ENCODE results near the gene PRDM1.

The PRDM1 gene

DNA sequence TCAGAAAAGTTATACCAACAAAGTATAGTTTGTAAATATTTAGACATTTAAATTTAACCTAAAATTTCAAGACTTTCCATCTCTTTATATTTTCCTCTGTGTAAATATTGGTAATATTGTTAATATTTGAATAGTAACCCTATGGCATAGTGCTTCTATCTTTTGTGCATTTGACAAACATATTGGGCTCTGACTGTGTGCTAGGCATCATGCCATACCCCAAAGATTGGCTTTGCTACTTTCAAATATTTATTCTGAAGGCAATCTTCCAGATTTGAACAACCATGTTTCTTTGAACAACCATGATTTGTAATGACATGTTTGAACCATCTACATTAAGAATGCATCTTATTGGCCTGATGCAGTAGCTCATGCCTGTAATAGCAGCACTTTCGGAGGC is 15.5 kb upstream of the PRDM1 start:
- no peak for DNase-seq (ENCODE audit: low read depth, low spot score)

DNA sequence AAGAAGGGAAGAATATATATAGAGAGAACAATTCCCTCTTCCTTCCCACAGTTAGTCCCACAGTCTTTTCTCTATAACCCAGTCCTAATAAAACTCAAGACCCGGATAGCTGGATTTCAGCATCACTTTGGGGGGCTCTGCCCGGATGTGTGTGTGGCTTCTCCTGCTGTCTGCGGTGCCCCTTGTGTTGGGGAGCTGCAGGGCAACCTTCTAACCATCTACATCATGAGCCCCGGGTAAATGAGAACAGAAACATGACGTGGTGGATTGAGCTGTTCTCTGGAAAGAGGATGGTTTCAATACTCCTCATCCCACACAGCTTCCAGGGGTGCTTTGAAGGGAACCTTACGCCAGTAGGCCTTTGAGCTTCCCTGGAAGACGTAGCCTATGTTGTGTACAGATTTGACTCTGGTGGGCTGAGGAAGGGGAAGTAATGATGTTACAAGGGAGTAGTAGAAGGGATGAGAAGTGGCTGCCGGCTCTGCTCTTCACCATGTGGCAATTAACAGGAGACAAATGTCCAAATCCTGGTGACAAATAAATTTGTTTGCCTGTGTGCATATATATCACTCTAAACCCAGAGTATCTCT is 13.5 kb upstream of the PRDM1 start:
- no peak for DNase-seq (ENCODE audit: low read depth, low spot score)

DNA sequence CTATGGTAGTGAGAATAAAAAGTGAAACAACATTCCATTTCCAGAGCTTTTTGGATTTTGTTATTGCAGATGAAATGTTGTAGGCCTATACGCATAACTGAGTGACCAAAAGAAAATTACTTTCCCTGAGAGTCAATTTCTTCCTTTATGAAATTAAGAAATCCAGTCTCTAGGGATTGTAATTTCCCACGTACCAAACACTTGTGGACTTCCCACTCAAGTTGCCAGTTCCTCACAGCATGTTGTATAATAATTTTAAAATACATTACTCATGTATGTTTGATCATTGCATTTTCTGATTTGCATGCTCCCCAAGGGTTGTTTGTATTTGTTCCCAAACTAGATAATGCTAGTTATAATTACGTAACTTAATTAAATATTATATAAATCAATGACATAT is 12.0 kb upstream of the PRDM1 start:
- no peak for DNase-seq (ENCODE audit: low read depth, low spot score)

GRCh38 chr6:106076139-106076538 is 10.0 kb upstream of the PRDM1 start:
- no peak for DNase-seq (ENCODE audit: low read depth, low spot score)

- no peak for DNase-seq (ENCODE audit: low read depth, low spot score)
These were observed 9.0 kb upstream of the PRDM1 start for GRCh38 chr6:106077170-106077569.

DNA sequence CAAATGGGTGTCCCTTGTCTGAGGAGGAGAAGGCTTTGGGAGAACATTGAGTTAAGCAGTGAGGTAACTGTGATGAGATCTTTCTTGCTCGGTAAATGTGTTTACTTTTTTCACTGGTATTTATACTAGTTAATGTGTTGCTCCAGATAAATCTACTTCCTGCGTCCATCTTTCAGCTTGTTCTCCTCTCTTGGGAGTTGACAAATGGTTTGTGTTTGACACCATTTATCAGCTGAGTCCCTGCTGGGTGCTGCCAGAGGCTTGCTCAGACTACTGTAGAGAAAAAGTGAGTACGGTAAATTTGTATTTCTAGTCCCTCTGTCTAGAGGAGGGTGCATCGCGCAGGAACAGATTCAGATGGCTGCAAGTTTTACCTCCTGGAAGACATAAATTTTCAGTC is 8.3 kb upstream of the PRDM1 start:
- no peak for DNase-seq (ENCODE audit: low read depth, low spot score)

GRCh38 chr6:106079961-106080762 is 6.0 kb upstream of the PRDM1 start:
- no peak for DNase-seq (ENCODE audit: low read depth, low spot score)

- no peak for DNase-seq (ENCODE audit: low read depth, low spot score)
These were observed 5.4 kb upstream of the PRDM1 start for GRCh38 chr6:106080763-106081095.

DNA sequence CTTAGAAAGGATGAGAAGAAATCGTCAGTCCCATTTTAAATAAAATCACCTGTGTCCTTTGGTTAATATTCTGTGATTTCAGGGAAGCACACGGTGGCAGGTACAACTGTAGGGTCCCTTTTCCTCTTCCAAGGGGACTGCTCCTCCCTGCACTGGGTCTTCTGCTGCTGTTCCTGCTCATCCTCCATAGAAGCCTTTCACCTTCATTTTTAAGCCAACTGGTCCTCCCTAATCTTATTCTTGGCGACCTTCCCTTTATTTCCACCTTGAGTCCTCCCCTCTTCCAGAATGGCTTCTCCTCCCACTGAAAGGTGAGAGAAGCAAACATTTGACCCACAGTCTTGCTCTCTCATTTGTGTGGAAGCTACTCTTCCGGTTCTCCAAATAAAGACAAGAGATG is 4.4 kb upstream of the PRDM1 start:
- no peak for DNase-seq (ENCODE audit: low read depth, low spot score)

GRCh38 chr6:106082735-106083398 is 3.3 kb upstream of the PRDM1 start:
- no peak for DNase-seq (ENCODE audit: low read depth, low spot score)

- DNase-seq (ENCODE audit: low read depth, low spot score), result no peak
These were observed 2.5 kb upstream of the PRDM1 start for GRCh38 chr6:106083618-106084017.

DNA sequence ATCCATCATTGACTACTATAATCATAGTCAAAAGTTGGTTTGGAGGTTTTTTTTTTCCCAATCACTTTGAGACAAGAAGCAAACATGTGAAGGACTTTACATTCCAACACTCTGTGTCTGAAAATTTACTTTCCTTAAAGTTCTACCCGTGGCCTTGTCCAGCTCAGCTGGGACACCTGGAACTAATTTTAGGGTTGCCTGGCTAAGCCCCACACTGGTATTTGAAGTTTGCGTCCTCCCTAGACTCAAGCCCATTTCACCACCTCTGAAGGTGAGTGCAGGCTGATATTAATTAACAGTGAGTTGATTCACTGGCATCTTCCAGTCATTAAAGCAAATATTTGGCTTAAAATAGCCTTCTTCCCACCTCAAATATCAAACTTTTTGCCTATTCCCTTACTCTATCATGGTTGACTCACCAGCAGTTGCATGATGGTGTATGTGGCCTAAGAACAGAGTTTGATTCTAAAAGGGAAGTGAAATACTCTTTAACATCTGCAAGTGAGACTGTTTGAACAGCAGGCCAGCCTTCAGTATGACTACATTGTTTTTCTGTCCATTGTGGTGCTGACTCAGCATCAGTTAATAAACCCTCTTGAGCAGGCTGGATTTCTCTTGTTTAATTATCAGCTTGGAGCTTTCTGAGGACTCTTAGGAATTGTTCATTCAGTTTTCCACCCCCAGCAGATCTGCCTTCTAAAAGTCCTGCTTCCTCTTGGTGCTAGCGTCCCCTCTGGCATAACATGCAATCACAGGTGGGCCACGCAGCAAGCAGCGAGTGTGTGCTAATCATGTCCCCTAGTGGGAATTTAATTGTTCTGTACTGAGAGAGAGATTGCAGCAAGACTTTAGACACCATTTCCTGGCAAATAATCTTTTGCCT is 1.8 kb upstream of the PRDM1 start:
- no peak for DNase-seq (ENCODE audit: low read depth, low spot score)

DNA sequence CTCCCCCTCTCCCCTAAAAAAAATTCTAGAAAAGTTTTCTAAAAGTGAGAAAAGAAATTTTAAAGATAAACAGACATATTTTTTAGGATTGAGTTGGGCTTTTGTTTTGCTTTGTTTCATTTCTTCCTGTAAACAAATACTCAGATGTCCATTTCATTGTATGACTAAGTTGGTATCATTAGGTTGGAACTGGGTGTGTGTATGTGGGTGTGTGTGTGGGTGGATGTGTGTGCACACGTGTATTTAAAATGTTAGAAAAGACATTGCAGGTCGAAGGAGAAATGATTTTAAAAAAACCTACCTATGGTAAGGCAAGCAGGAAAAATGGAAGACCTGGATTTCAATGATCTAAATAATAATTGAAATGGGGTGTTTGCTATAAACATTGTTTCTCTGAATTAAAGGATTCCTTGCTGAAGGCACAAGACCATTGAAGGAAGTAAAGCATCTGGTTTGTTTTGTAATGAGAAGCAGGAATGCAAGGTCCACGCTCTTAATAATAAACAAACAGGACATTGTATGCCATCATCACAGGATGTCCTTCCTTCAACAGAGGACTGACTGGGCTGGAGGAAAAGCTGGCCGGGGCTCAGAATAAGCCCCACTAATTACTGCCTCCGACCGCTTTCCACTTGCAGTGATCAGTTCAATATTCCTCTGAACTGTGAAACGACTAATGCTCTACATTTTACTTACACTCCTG is 996 bp upstream of the PRDM1 start:
- no peak for DNase-seq (ENCODE audit: low read depth, low spot score)

GRCh38 chr6:106085692-106085983 is 498 bp upstream of the PRDM1 start:
- no peak for DNase-seq (ENCODE audit: low read depth, low spot score)

DNA sequence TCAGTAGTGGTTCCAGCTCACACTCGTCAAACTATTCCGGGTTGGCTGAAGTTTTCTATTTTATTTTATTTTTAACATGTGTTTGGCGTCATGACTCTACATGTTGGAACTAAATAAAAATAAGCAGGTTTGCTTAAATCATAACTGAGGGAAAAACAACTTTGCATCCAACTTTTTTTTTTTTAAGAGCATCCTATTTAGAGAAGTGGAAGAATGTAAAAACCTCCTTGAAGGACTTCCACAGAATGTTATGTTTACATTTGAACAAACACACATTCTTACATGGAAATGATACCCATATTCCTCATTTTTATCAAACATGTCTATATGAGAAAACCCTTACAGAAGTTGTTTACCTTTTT is 659 bp downstream of the PRDM1 start:
- DNase-seq (ENCODE audit: low read depth, low spot score), result no peak

GRCh38 chr6:106087548-106088325 is 1.6 kb downstream of the PRDM1 start:
- no peak for DNase-seq (ENCODE audit: low read depth, low spot score)

DNA sequence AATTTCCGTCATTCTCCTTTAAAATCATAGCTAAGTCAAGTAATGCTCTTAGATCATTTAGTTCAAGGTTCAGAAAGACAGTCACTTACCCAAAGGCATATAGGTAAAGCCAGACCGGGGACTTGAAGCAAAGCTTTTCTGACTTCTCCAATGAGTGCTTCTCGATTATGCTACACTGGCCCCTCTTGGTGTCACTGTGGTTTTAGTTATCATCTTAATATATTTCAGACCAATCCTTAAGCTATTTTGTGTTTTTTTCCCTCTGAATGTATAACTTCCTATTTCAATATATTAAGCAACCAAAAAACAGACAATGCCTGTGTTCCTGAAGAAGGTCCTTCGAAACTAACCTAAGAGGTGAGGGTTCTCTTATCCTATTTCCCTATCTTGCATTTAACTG is 3.9 kb downstream of the PRDM1 start:
- DNase-seq (ENCODE audit: low read depth, low spot score), result no peak

- DNase-seq (ENCODE audit: low read depth, low spot score), result no peak
These were observed 6.1 kb downstream of the PRDM1 start for GRCh38 chr6:106092279-106092678.

DNA sequence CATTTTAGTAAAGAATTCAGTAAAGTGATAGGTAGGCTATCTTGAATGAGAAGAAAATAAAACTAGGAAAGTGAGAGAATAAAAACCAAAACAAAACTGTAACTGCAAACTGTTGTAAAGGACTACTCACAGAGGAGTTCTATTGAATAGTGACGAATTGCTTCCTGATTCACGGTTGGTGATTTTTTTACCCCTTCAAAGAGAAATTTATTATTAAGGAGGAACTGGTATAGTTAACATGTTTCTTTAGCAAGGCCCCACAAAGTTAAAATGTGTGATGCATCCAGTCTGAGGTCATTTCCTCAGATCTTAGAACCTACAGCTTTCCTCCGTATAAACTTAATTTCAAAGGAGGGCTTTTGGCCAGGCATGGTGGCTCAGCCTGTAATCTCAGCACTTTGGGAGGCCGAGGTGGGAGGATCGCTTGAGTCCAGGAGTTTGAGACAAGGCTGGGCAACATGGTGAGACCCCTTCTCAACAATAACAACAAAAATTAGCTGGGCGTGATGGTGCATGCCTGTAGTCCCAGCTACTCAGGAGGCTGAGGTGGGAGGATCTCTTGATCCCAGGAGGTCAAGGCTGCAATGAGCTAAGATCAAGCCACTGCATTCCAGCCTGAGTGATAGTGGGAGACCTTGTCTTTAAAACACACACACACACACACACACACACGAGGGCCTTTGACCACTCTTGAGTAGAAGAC is 8.3 kb downstream of the PRDM1 start:
- no peak for DNase-seq (ENCODE audit: low read depth, low spot score)

- no peak for DNase-seq (ENCODE audit: low read depth, low spot score)
These were observed 8.8 kb downstream of the PRDM1 start for GRCh38 chr6:106094964-106095335.
